ENCODE data around the gene BTBD6.

Gene BTBD6

GRCh38 chr14:105253329-105253682, 5.0 kb downstream of the BTBD6 start:
- TF ChIP-seq CREB5 (CRISPR knock-in tag; IDR thresholded peaks at IDR 0.05; ENCODE audit: low read depth): no peak
- no peak for TF ChIP-seq RARB (CRISPR knock-in tag; IDR thresholded peaks at IDR 0.05)
- TF ChIP-seq ZNF70 (CRISPR knock-in tag; IDR thresholded peaks at IDR 0.05): no peak
- TF ChIP-seq PATZ1 (CRISPR knock-in tag; IDR thresholded peaks at IDR 0.05; ENCODE audit: borderline replicate concordance): no peak
- TF ChIP-seq TSHZ2 (CRISPR knock-in tag; IDR thresholded peaks at IDR 0.05): no peak
- no peak for TF ChIP-seq ISL1 (CRISPR knock-in tag; IDR thresholded peaks at IDR 0.05)
- no peak for TF ChIP-seq ZC3H10 (CRISPR knock-in tag; IDR thresholded peaks at IDR 0.05)
- TF ChIP-seq PPARA (CRISPR knock-in tag; IDR thresholded peaks at IDR 0.05; ENCODE audit: borderline replicate concordance): no peak
- no peak for TF ChIP-seq TCF4 (CRISPR knock-in tag; IDR thresholded peaks at IDR 0.05; ENCODE audit: borderline replicate concordance)
- no peak for TF ChIP-seq SNAI2 (CRISPR knock-in tag; IDR thresholded peaks at IDR 0.05)
- no peak for ATAC-seq

- TF ChIP-seq TOX (CRISPR knock-in tag; IDR thresholded peaks at IDR 0.05; ENCODE audit: borderline replicate concordance) (no peak), TCF4 (CRISPR knock-in tag; IDR thresholded peaks at IDR 0.05; ENCODE audit: borderline replicate concordance) (no peak), OSR1 (CRISPR knock-in tag; IDR thresholded peaks at IDR 0.05) (no peak), CSRNP3 (CRISPR knock-in tag; IDR thresholded peaks at IDR 0.05) (no peak), ZFP3 (CRISPR knock-in tag; IDR thresholded peaks at IDR 0.05) (no peak), GLIS3 (CRISPR knock-in tag; IDR thresholded peaks at IDR 0.05) (no peak), PATZ1 (CRISPR knock-in tag; IDR thresholded peaks at IDR 0.05; ENCODE audit: borderline replicate concordance) (no peak), ZC3H10 (CRISPR knock-in tag; IDR thresholded peaks at IDR 0.05) (no peak), ZNF565 (CRISPR knock-in tag; conservative IDR thresholded peaks at IDR 0.05; ENCODE audit: low read depth) (no peak), ZNF8 (CRISPR knock-in tag; IDR thresholded peaks at IDR 0.05) (no peak), ARNTL (CRISPR knock-in tag; IDR thresholded peaks at IDR 0.05; ENCODE audit: borderline replicate concordance, low read depth) (no peak), BACH2 (CRISPR knock-in tag; IDR thresholded peaks at IDR 0.05; ENCODE audit: borderline replicate concordance) (no peak), ZFP30 (CRISPR knock-in tag; IDR thresholded peaks at IDR 0.05) (no peak), ESRRG (CRISPR knock-in tag; IDR thresholded peaks at IDR 0.05) (no peak), CREB5 (CRISPR knock-in tag; IDR thresholded peaks at IDR 0.05; ENCODE audit: low read depth) (no peak), ZNF70 (CRISPR knock-in tag; IDR thresholded peaks at IDR 0.05) (no peak), PPARA (CRISPR knock-in tag; IDR thresholded peaks at IDR 0.05; ENCODE audit: borderline replicate concordance) (no peak)
- peak; percentile 11; the same call in 1 of the 3 replicates for ATAC-seq
These were observed 6.7 kb downstream of the BTBD6 start for GRCh38 chr14:105255021-105255507.
